Neuronal stem cell (in vitro differentiated cells): ENCODE measurements around the gene GRIFIN.

Source experiments
- DNase-seq: peaks from one replicate; pipeline ENCODE4 v3.0.0-alpha.2; 2013; ENCODE audit warnings: low spot score
- H2AFZ ChIP-seq: one replicate; pipeline ENCODE4 v1.6.1; 2013; ENCODE audit warnings: mild to moderate bottlenecking, low read length, inconsistent platforms
- H2AK5ac ChIP-seq: 2 replicates; pipeline ENCODE4 v1.6.1; 2013; ENCODE audit warnings: low read depth, mild to moderate bottlenecking, inconsistent platforms, low read length, moderate library complexity, mixed read lengths
- H2BK120ac ChIP-seq: 2 replicates; pipeline ENCODE4 v1.6.1; 2013; ENCODE audit warnings: low read depth, mild to moderate bottlenecking, inconsistent platforms, low read length, moderate library complexity, mixed read lengths
- H2BK12ac ChIP-seq: one replicate; pipeline ENCODE4 v1.6.1; 2013; ENCODE audit warnings: low read length, inconsistent platforms
- H2BK15ac ChIP-seq: 2 replicates; pipeline ENCODE4 v1.6.1; 2013; ENCODE audit warnings: mild to moderate bottlenecking, low read length, inconsistent platforms, mixed read lengths
- H2BK5ac ChIP-seq: one replicate; pipeline ENCODE4 v1.6.1; 2013; ENCODE audit warnings: inconsistent platforms, mild to moderate bottlenecking, low read length, moderate library complexity
- H3K14ac ChIP-seq: one replicate; pipeline ENCODE4 v1.6.1; 2013; ENCODE audit warnings: low read length, inconsistent platforms
- H3K18ac ChIP-seq: 2 replicates; pipeline ENCODE4 v1.6.1; 2013; ENCODE audit warnings: low read length, inconsistent platforms
- H3K23ac ChIP-seq: 2 replicates; pipeline ENCODE4 v1.6.1; 2013; ENCODE audit warnings: low read depth, mild to moderate bottlenecking, mixed read lengths, low read length, inconsistent platforms; ENCODE audit not compliant: poor library complexity
- H3K27ac ChIP-seq: replicated peaks from 3 replicates; pipeline ENCODE4 v1.5.1; 2013; ENCODE audit warnings: low read length, inconsistent platforms
- H3K27me3 ChIP-seq, 3 experiments: 2 replicates each; pipeline ENCODE4 v1.6.1; 2013; ENCODE audit warnings: low read length in 3 of 3, mild to moderate bottlenecking in 2 of 3, inconsistent platforms in 1 of 3, low read depth in 1 of 3, mixed read lengths in 1 of 3, moderate library complexity in 1 of 3; ENCODE audit not compliant: control insufficient read depth in 3 of 3, insufficient read depth in 3 of 3
- H3K36me3 ChIP-seq, 2 donors: replicated peaks in 1 of 2; 2 replicates each; pipeline ENCODE4 v1.6.1; 2013; ENCODE audit warnings: low read length in 2 of 2; ENCODE audit not compliant: control insufficient read depth in 2 of 2, insufficient read depth in 2 of 2
- H3K4ac ChIP-seq: 2 replicates; pipeline ENCODE4 v1.6.1; 2013; ENCODE audit warnings: inconsistent platforms, mild to moderate bottlenecking, low read length, moderate library complexity
- H3K4me1 ChIP-seq, 2 donors: 1 replicate in 1 of 2; 2 replicates in 1 of 2; pipeline ENCODE4 v1.6.1; 2013; ENCODE audit warnings: low read length in 2 of 2, low read depth in 1 of 2; ENCODE audit not compliant: control insufficient read depth in 2 of 2, insufficient read depth in 1 of 2
- H3K4me2 ChIP-seq: one replicate; pipeline ENCODE4 v1.6.1; 2013; ENCODE audit warnings: mild to moderate bottlenecking, low read length, inconsistent platforms; ENCODE audit not compliant: insufficient read depth, poor library complexity, severe bottlenecking
- H3K4me3 ChIP-seq, 2 donors: 2 replicates each; pipeline ENCODE4 v1.5.1; 2013; ENCODE audit warnings: low read length in 2 of 2, mild to moderate bottlenecking in 2 of 2, inconsistent platforms in 1 of 2, moderate library complexity in 1 of 2
- H3K79me1 ChIP-seq: one replicate; pipeline ENCODE4 v1.6.1; 2013; ENCODE audit warnings: low read depth, mild to moderate bottlenecking, inconsistent platforms, low read length, moderate library complexity
- H3K9ac ChIP-seq: one replicate; pipeline ENCODE4 v1.6.1; 2013; ENCODE audit warnings: mild to moderate bottlenecking, low read depth, low read length, inconsistent platforms; ENCODE audit not compliant: poor library complexity
- H3K9me3 ChIP-seq, 2 donors: replicated peaks in 1 of 2; 2 replicates each; pipeline versions ENCODE3 to v1.6.1; 2013; ENCODE audit warnings: low read length in 2 of 2, mild to moderate bottlenecking in 2 of 2, inconsistent platforms in 1 of 2, low read depth in 1 of 2, mixed read lengths in 1 of 2, moderate library complexity in 1 of 2; ENCODE audit not compliant: control insufficient read depth in 2 of 2, insufficient read depth in 1 of 2
- H4K8ac ChIP-seq: one replicate; pipeline ENCODE4 v1.6.1; 2013; ENCODE audit warnings: low read depth, mild to moderate bottlenecking, inconsistent platforms, low read length, moderate library complexity
- H4K91ac ChIP-seq: one replicate; pipeline ENCODE4 v1.6.1; 2013; ENCODE audit warnings: low read length, low read depth, mild to moderate bottlenecking, inconsistent platforms; ENCODE audit not compliant: poor library complexity
- whole genome bisulfite sequencing, 2 donors: extraction: QIAGEN DNeasy Blood & Tissue Kit; methylation state at CpG; one replicate each; pipeline ENCODE4 v1.1.7; 2013; ENCODE audit warnings: missing lambda C conversion rate in 2 of 2, mixed read lengths in 1 of 2; ENCODE audit not compliant: insufficient read length in 2 of 2, insufficient replicate concordance in 1 of 2; ENCODE audit errors: extremely low coverage in 2 of 2; 5-methylcytosine and 5-hydroxymethylcytosine counted together

GRIFIN gene

GRCh38 chr7:2432910-2433712 lies 43.1 kb downstream of the GRIFIN start:
- Histone ChIP-seq H2BK15ac (no peak overlapping the region), H3K18ac (peak overlapping the region; percentile 48), H2AFZ (no peak overlapping the region), H2AK5ac (no peak overlapping the region), H2BK5ac (peak overlapping the region; percentile 39), H3K9me3 (peaks cover 5 to 9% of the 10 kb centered on the region in 2 donors), H3K23ac (peak overlapping the region; percentile 22), H3K4me2 (no peak overlapping the region), H3K14ac (peak overlapping the region; percentile 38), H3K9ac (no peak overlapping the region), H2BK120ac (no peak overlapping the region), H2BK12ac (no peak overlapping the region), H4K91ac (no peak overlapping the region), H3K27ac (no peak overlapping the region), H4K8ac (peak overlapping the region; percentile 17), H3K27me3 (no peaks in the 10 kb centered on the region), H3K36me3 (peaks cover 7 to 36% of the 10 kb centered on the region in 2 donors), H3K4me1 (no peaks in the 10 kb centered on the region), H3K4me3 (no peak overlapping the region), H3K4ac (no peak overlapping the region), H3K79me1 (peaks cover 7% of the 10 kb centered on the region)
- no CpG with 5 or more reads among the region's 85 CpGs for WGBS, 2 donors
- DNase-seq: no peak

DNA sequence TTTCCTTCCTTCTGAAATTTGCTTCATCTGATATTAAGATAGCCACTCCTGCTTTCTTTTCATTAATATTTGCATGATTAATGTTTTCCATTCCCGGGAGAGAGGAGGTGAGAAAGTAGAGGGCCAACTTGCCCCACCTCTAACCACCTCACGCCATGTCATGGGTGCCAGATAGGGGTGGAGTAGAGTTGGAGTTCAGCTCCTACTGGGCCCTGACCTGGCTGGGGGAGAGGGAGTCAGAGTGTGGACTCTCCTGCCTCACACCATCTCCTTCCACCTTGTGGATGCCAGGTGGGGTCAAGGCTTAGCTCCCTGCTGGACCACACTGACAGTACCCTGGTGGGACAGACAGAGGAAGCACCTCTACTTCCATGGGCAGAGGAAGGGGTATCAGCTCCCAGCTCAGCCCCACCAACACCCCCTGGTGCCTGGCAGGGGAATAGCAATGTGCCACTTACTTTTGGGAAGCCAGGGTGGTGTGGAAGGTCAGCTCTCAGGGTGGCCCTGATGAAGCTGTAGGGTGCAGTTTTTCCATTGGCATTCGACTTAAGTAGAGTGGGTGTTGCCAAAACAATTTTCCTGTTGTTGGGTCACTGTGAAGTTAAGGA lies 44.8 kb downstream of the GRIFIN start:
- peaks cover 5 to 9% of the 10 kb centered on the region in 2 donors for H3K9me3 ChIP-seq
- no peak overlapping the region for H4K91ac ChIP-seq
- H4K8ac ChIP-seq: no peak overlapping the region
- H3K9ac ChIP-seq: no peak overlapping the region
- H2BK15ac ChIP-seq: no peak overlapping the region
- no peak overlapping the region for H3K4ac ChIP-seq
- no peak for DNase-seq
- H2BK12ac ChIP-seq: no peak overlapping the region
- H3K23ac ChIP-seq: no peak overlapping the region
- no peak overlapping the region for H2AK5ac ChIP-seq
- H3K79me1 ChIP-seq: peaks cover 5% of the 10 kb centered on the region
- H3K4me3 ChIP-seq: peak overlapping the region in 1 of 2 donors; percentile 0
- no peak overlapping the region for H2BK120ac ChIP-seq
- no peak overlapping the region for H3K27ac ChIP-seq
- H3K18ac ChIP-seq: no peak overlapping the region
- no CpG with 5 or more reads among the region's 3 CpGs for WGBS, 2 donors
- peaks cover 7 to 34% of the 10 kb centered on the region in 2 donors for H3K36me3 ChIP-seq
- no peaks in the 10 kb centered on the region for H3K27me3 ChIP-seq
- no peak overlapping the region for H3K4me2 ChIP-seq
- no peak overlapping the region for H2AFZ ChIP-seq
- no peak overlapping the region for H2BK5ac ChIP-seq
- no peaks in the 10 kb centered on the region for H3K4me1 ChIP-seq
- no peak overlapping the region for H3K14ac ChIP-seq

GRCh38 chr7:2425749-2426148 lies 50.4 kb downstream of the GRIFIN start:
- Histone ChIP-seq H3K4ac (no peak overlapping the region), H2AK5ac (no peak overlapping the region), H3K27me3 (no peaks in the 10 kb centered on the region), H2BK5ac (no peak overlapping the region), H2BK12ac (no peak overlapping the region), H2BK120ac (no peak overlapping the region), H3K18ac (no peak overlapping the region), H3K4me1 (peaks cover 2 to 4% of the 10 kb centered on the region in 2 donors), H2BK15ac (no peak overlapping the region), H3K27ac (no peak overlapping the region), H3K23ac (no peak overlapping the region), H2AFZ (no peak overlapping the region), H4K91ac (no peak overlapping the region), H3K9me3 (no peaks in the 10 kb centered on the region), H3K9ac (no peak overlapping the region), H3K79me1 (peaks cover 5% of the 10 kb centered on the region), H4K8ac (no peak overlapping the region), H3K4me2 (no peak overlapping the region), H3K14ac (no peak overlapping the region), H3K4me3 (no peak overlapping the region), H3K36me3 (no peaks in the 10 kb centered on the region)
- no CpG with 5 or more reads among the region's 10 CpGs for WGBS, 2 donors
- no peak for DNase-seq
